Measurements from ENCODE around the gene PRR5L.
A peak's percentile ranks its signal among the peaks of the same experiment; 100 is the strongest.
"Not testable (repeated sequence)": the region's sequence is repeated elsewhere in the genome, so short reads cannot be mapped to it uniquely, and the experiment has no call there.

The PRR5L gene

GRCh38 chr11:36460220-36460619, 164.1 kb downstream of the PRR5L start:
- DNase-seq (ENCODE audit: low spot score) = no peak

GRCh38 chr11:36462321-36462720, 166.2 kb downstream of the PRR5L start:
- DNase-seq (ENCODE audit: low spot score) = no peak

GRCh38 chr11:36463781-36464180, 167.7 kb downstream of the PRR5L start:
- no peak for DNase-seq (ENCODE audit: low spot score)

GRCh38 chr11:36464720-36465119, 168.6 kb downstream of the PRR5L start:
- DNase-seq (ENCODE audit: low spot score) = no peak

- no peak for DNase-seq (ENCODE audit: low spot score)
Observed at GRCh38 chr11:36465449-36466163, 169.5 kb downstream of the PRR5L start.

- DNase-seq (ENCODE audit: low spot score) = no peak
Observed at GRCh38 chr11:36467012-36467411, 170.9 kb downstream of the PRR5L start.

- DNase-seq (ENCODE audit: low spot score) = no peak
Observed at GRCh38 chr11:36467916-36468315, 171.8 kb downstream of the PRR5L start.

- DNase-seq (ENCODE audit: low spot score) = no peak
Observed at GRCh38 chr11:36469063-36469462, 173.0 kb downstream of the PRR5L start.

- no peak for DNase-seq (ENCODE audit: low spot score)
Observed at GRCh38 chr11:36469881-36470802, 174.1 kb downstream of the PRR5L start.

- no peak for DNase-seq (ENCODE audit: low spot score)
Observed at GRCh38 chr11:36471577-36471976, 175.5 kb downstream of the PRR5L start.

- no peak for DNase-seq (ENCODE audit: low spot score)
Observed at GRCh38 chr11:36475192-36475591, 179.1 kb downstream of the PRR5L start.

- peak; percentile 69 for DNase-seq (ENCODE audit: low spot score)
Observed at GRCh38 chr11:36478700-36479329, 182.7 kb downstream of the PRR5L start.

- no peak for DNase-seq (ENCODE audit: low spot score)
Observed at GRCh38 chr11:36480833-36481232, 184.7 kb downstream of the PRR5L start.

GRCh38 chr11:36483042-36483441, 187.0 kb downstream of the PRR5L start:
- DNase-seq (ENCODE audit: low spot score) = not testable (repeated sequence)

GRCh38 chr11:36485298-36486002, 189.4 kb downstream of the PRR5L start:
- no peak for DNase-seq (ENCODE audit: low spot score)

GRCh38 chr11:36487619-36488018, 191.5 kb downstream of the PRR5L start:
- no peak for DNase-seq (ENCODE audit: low spot score)

- no peak for DNase-seq (ENCODE audit: low spot score)
Observed at GRCh38 chr11:36488096-36488495, 192.0 kb downstream of the PRR5L start.

- no peak for DNase-seq (ENCODE audit: low spot score)
Observed at GRCh38 chr11:36490026-36490806, 194.1 kb downstream of the PRR5L start.

GRCh38 chr11:36492724-36493304, 196.7 kb downstream of the PRR5L start:
- no peak for DNase-seq (ENCODE audit: low spot score)

GRCh38 chr11:36493332-36493731, 197.2 kb downstream of the PRR5L start:
- DNase-seq (ENCODE audit: low spot score) = no peak

GRCh38 chr11:36498721-36499120, 202.6 kb downstream of the PRR5L start:
- no peak for DNase-seq (ENCODE audit: low spot score)

Data from COLO829 (cell line).